GM21723 (cell line): ENCODE results near the gene SOCS4.
A peak's percentile ranks its signal among the peaks of the same experiment; 100 is the strongest.

Experiments
- ATAC-seq: cut with Tn5 transposase; IDR thresholded peaks from one replicate; pipeline ENCODE4 v1.9.1; 2021; ENCODE audit warnings: mild to moderate bottlenecking, moderate library complexity; ENCODE audit not compliant: unreplicated experiment

The SOCS4 gene

DNA sequence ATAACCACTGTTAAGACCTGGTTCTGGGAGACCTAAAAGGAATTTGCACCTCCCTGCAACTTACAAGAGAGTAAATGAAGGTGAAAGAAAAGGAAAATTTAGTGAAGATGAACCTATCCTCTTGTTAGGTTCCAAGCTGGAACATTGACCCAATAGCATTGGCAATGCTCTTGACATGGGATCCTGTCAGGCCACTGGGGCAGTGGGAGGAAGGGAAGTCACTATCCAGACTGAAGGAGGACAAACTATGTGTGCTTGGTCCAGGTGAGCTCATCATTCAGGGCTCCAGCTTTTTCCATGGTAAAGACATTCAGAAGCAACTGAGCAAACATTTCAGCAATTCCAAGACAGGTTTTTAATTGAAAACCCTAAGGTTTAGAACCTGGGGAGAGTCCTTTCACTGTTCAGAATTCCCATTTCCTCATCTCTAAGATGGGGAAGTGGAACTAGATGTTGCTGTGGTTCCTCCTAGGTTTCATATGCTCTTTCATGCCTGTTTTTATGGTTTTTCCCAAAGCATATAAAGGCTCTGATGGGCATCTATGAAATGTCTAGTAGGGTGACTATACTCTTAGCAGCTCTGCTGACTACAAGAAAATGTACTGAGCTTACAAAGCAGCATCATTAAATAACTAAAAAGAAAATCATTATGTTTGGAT is 57.5 kb downstream of the SOCS4 start:
- no peak for ATAC-seq

DNA sequence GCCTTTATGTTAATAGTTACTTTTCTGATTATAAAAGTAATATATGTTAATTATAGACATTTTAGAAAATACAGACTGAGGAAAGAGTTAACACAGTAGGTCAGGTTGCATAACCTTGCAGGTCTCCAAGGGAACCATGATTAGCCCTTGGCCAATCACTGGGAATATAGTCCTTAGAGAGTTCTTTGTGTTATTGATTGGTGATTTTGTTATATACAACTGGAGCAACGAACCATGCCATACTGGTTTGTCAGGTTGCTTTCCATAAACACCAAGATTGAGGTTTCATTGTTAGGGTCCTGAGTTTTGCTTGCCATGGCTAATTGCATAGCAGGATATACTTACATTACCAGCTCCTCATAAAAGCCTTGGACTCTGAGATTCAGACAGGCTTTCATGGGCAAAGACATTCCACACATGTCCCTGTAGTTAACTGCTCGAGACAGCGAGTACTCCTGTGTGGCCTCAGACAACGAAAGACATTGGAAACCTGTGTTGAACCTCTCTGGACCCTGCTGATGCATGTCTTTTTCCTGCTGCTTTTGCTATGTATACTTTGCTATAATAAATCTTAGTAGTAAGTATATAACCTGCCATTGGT is 58.1 kb downstream of the SOCS4 start:
- ATAC-seq = no peak

DNA sequence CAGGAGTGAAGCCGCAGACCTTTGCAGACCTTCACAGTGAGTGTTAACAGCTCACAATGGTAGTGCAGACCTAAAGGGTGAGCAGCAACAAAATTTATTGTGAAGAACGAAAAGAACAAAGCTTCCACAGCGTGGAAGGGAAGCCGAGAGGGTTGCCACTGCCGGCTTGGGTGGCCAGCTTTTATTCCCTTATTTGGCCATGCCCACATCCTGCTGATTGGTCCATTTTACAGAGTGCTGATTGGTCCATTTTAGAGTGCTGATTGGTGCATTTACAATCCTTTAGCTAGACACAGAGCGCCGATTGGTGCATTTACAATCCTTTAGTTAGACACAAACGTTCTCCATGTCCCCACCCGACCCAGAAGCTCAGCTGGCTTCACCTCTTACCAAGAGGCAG is 59.9 kb downstream of the SOCS4 start:
- ATAC-seq = no peak

DNA sequence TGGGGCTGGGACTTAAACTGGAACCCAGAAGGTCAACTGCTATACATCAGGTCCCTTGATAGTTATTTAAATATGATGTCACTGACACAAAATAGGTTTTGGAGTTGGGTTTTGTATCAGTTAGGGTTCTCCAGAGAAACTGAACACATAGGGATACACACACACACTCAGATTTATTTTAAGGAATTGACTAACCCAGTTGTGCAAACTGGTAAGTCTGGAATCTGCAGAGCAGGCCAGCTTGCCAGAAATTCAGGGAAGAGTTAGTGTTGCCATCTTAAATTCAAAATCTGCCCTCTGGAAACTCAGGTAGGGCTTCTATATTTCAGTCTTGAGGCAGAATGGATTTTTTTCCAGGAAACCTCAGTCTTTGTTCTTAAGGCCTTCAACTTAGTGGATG is 61.3 kb downstream of the SOCS4 start:
- no peak for ATAC-seq

DNA sequence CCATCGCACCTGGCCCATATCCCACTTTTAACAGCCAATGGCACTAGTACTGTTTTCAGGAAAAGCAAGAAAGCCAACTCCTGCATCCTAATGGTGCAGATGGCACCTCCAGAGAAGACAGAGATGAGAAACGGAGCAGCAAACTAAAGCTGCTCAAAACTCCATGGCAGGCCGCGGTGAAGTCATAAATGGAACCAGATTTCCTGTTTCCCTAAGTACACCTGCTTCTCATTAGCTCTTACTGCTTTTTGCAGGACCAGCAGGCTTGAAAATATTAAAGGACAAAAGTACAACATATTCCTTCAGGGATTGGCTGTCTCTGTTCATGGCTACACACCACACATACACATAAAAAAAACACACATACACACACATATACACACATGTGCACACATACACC is 65.3 kb downstream of the SOCS4 start:
- ATAC-seq = no peak

DNA sequence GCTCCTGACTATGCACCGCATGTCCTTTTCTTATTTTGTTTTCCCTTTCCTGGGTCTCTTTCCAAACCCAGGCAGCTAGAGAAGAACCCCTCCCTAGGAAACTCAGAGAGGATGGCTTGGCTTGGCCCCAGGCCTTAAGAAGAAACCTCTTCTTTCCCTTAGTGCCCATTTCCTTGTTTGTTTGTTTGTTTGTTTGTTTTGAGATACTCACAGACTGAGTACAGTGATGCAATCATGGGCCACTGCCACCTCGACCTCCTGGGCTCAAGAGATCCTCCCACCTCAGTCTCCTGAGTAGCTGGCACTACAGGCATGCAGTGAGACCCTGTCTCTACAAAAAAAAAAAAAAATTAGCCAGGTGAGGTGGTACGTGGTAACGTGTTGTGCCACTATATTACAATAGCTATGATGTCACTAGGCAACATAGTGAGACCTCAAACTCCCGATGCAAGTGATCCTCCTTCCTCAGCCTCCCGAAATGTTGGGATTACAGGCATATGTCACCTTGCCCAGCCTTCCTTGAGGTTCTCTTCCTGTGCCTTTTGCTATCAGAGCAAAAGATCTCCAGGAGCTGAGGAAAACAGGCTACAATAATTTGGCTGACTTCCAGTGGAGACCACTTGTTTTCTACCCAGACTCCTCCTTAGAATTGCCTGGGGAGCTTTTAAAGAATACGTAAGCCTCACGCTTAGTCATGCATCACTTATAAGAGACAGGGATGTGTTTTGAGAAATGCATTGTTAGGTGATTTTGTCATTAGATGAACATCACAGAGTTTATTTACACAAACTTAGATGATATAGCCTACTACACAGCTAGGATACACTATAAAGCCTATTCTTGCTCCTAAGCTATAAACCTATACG is 67.5 kb downstream of the SOCS4 start:
- ATAC-seq = no peak

DNA sequence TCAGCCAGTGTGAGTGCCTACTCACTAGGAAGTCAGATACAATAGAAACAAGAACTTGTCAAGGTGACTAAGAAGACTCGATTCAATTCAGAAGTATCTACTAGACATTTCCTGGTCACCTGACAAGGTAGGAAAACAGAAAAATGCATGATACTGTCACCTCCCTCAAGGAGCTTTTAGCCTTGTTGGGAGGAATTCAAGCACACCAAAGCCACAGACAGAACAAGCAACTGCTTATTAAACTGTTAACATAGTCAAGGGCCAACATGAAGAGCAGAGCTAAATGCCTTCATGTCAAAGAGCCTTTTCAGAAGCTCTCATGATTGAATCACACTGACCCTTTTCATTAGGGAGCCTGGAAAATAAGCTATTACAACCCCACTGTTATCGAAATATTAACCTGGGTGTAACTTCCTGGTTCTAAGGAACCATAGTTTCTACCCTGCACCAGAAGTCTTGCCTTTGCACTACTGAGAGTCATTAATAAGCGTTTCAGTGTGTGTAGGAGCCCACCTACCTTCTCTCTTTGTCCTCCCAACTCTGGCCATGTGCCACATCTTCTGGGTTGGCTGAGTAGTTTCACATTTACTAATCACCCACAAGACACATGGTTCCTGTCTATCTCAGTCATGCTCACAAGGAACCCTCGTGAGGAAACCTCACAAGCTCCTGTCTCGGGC is 71.0 kb downstream of the SOCS4 start:
- peak; percentile 72 for ATAC-seq

DNA sequence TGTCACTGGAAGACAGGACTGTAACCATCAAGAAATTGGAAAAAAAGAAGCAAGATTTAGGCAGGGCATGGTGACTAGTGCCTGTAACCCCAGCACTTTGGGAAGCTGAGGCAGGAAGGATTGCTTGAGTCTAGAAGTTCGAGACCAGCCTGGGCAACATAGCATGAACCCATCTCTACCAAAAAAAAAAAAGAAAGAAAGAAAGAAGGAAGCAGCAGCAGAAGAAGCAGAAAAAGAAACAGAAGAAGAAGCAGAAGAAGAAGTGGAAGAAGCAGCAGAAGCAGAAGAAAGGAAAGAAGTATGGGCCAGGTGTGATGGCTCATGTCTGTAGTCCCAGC is 71.5 kb downstream of the SOCS4 start:
- no peak for ATAC-seq
